ENCODE measurements around the gene HPGD.

The HPGD gene

GRCh38 chr4:174522183-174523024, at the start of gene HPGD:
Gene HPGD, minus strand, starts transcription at chr4:174522488. Its CDS starts 37 bp downstream, at chr4:174522451.
- DNase-seq, result no peak

DNA sequence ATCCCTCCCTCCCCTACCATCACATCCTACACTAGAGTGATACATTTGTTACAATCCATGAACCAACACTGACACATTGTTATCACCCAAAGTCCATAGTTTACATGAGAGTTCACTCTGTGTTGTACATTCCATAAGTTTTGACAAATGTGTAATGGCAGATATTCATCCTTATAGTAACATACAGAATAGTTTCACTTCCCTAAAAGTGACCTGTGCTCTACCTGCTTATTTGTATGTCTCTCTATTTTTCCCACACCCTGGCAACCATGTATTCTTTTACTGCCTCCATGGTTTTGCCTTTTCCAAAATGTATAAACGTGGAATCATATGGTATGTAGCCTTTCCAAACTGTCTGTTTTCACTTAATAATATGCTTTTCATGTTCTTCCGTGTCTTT, 42.2 kb upstream of the HPGD start:
- DNase-seq, result no peak

- no peak for DNase-seq
Measured at GRCh38 chr4:174563399-174563798, 41.1 kb upstream of the HPGD start.

- DNase-seq, result no peak
Measured at GRCh38 chr4:174561560-174561959, 39.3 kb upstream of the HPGD start.

GRCh38 chr4:174559894-174560293, 37.6 kb upstream of the HPGD start:
- DNase-seq, result no peak

DNA sequence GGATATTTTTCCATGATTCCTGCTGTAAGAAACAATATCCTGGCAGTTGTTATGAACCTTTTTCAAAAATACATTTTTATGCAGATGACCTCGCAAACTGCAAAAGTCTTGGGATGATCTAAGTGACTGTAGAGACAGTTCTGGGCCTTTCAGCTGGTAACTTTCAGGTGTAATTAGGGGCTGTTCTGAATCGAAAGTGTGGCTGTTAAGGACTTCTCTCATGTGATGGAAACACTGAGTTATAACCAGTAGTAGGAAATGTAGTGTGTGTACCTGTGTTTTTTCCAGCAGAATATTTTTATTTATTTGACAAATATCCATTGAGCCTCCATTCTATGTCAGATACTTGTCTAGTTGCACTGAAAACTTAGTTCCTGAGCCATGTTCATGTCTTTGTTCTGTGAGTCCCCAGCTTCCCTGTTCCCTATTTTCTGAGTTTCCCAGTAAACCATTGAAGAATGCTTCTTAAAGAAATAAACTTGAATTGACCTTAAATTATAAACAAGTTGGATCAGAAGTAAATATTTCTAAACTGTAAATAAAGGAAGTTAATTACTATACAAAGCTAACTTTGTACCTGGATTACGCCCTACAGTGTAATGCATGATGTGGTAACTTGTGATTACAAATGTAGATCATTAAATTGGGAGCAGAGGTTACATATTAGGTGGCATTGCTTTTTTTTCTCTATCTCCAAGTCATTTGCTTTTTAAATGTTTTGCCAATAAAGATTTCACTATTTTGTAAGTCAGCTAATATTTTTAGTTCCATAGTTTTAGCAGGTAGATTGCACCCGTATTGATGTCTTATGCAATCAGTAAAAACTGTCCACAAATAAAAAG, 33.7 kb upstream of the HPGD start:
- no peak for DNase-seq

DNA sequence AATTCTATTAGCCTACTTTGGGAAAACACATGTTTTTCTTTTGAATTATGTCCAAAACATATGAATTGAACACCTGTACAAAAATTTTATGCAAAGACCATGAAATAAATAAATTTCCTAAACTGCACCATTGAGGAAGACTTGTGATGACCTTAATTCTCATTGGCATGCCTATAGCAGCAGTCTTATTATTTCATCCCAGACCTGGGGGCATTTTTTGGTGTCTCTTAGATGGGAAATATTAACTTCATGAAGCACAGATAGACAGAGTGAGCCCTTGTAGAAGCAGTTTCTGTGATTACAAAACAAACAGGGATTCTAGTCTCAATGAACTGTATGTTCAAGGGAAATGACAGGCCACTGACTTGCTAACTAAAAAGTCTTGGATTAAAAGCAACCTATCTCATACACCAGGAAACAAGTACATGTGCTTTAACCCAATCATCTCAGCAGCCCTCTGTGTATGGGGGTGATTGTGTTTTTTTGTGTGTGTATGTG, 32.0 kb upstream of the HPGD start:
- no peak for DNase-seq

DNA sequence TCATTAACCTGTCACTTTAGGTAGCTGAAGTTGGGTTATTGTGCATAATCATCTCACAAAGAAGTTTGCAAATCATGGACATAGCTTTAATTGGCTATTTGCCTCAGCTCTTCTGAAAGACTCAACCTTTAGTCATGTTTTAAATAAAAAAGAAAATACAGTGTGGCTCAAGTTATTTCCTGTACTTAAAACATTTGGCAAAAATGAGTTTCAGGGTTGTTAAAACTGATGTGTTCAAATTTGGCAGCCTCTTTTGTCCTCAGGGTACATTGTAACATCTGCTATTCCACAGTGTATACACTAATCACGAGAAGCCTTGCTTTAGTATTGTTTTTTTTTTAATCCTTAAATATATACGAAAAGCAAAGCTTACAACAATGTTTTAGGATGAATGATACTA, 31.5 kb upstream of the HPGD start:
- DNase-seq, result no peak

- DNase-seq, result no peak
Measured at GRCh38 chr4:174553031-174553430, 30.7 kb upstream of the HPGD start.

DNA sequence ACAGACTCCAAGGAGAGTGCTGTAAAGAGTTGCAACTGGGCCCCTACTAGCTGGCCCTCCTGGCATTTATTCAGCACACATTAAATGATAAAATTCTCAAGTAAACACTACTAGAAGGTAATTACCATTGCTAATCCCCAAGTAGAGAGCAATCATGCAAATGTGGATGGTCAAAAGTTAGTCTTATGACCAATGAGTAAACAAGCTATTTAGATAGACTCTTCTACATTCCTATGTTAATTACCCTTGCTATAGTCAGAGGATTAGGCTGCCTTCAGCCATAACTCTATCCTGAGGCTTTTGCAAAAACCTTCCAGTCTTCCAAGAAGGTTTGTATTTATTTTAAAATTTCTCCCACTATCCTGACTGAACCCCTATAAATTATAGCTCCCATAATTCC, 28.3 kb upstream of the HPGD start:
- no peak for DNase-seq

- DNase-seq, result no peak
Measured at GRCh38 chr4:174549721-174550120, 27.4 kb upstream of the HPGD start.

DNA sequence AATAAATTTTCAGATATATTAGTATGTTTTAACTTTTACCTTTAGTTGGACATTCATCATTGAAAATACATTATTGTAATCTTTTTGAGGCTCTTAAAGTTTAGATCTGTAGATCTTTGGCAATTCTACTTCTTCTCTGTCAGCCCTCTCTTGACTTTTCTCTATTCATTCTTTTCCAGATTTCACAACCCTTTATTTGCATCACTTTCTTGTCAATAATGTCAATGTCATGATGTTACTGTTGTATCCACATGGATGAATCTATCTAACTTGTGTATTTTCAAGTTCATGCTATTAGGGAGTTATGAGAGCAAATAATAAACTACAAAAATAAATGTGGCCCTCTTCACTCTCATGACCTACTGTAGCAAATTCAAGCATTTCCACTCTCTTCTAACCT, 23.0 kb upstream of the HPGD start:
- no peak for DNase-seq

GRCh38 chr4:174544496-174544895, 22.2 kb upstream of the HPGD start:
- no peak for DNase-seq

DNA sequence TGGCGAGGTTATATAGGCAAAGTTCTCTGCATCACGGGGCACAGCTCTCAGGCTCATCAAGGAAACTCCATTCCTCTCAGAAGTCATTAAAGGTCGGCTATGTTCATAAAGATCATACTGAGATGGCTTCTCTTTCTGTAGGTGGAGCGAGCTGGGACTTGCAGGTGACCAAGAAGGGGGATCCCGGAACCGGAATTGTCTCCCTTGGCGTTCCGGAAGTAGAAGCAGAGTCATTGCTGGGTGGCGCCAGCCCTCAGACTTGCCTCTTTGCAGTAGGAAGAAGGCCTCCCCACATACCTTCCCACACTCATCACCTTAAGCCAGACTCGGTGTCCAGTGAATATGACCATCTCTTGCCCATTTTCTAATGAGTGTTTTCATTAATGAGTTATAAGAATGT, 17.9 kb upstream of the HPGD start:
- no peak for DNase-seq

DNA sequence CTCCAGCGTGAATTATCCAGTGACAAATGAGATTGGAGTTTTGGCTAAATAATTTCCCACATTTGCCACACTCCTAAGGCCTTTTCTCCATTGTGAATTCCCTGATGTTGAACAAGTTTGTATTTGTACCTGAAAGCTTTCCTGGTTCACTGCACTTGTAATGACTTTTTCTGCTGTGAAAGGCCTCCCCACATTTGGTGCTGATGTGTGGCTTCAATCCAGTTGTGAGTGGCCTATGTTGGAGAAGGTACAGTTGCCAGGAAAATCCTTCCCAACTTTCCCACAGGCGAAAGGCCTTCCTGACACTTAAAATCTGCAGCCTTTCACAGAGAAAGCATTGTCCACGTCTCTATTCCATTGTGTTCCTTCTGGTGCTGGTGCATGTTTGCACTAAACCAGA, 17.3 kb upstream of the HPGD start:
- no peak for DNase-seq

DNA sequence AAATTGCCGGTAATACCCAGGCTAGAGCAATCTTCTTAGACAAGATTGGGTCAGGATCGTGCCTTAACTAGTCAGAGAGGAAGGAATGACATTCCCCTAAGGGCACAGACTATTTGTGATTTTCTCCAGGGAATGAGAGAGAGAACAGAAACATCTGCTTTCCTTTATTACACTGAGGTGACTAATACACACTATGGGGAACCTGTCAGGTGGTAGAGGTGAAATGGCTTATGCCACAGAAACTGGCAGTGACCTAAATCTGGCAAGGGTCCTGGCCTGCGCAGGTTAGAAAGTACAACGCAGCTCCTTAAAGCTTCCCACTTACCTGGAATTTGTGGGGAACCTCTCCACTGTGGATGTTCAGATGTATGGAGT, 16.6 kb upstream of the HPGD start:
- DNase-seq, result no peak

GRCh38 chr4:174538123-174538875, 16.0 kb upstream of the HPGD start:
- DNase-seq, result no peak

DNA sequence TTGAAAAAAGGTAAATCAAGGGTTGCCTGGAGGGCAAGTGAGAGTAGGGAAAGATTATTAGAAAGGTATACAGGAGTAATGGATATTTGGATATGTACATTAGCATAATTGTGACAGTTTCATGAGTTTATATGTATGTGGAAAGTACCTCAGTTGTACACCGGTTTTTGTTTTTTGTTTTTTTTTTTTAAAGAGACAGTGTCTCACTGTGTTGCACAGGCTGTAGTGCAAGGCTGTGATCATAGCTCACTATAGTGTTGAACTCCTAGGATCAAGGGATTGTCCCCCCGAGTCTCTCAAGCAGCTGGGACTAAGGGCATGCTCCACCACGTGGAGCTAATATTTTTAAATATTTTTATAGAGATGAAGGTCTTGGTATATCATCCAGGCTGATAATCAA, 15.3 kb upstream of the HPGD start:
- DNase-seq, result no peak

GRCh38 chr4:174534461-174534860, 12.2 kb upstream of the HPGD start:
- no peak for DNase-seq

DNA sequence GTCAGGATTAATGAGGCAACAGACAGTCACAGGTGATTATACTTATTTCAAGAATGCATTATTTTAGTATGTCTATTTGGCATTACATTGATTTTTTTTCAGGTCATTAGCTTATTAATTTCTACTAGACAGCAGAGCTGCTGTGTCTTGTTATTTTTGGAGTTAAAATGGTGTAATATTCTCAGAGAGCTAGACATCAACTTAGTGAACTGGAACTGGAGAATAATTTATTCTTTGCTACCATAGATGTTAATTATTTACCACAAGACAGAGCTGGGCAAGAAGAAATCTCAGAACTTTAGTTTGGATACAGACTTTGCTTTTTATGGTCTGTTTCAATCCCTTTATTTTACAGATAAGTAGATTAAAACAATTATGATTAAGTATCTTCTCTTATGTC, 10.2 kb upstream of the HPGD start:
- DNase-seq, result no peak

DNA sequence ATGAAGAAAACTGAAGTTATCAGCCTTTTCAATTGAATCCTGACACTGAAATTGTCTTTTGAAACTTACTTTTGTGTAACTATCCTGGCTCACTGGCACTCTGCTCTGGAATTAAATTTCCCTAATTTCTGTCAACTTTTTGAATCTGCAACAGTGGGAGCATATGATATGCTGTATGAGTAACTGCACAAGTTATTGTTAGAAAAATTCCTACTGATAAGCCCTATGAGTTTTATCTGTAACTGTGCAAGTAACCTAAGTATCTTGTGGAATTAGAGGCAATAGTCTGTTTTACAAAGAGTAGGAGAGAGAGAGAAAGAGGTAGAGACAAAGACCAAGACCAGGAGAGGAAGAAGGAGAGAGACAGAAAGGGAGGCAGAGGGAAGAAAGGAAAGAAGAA, 9.2 kb upstream of the HPGD start:
- no peak for DNase-seq

DNA sequence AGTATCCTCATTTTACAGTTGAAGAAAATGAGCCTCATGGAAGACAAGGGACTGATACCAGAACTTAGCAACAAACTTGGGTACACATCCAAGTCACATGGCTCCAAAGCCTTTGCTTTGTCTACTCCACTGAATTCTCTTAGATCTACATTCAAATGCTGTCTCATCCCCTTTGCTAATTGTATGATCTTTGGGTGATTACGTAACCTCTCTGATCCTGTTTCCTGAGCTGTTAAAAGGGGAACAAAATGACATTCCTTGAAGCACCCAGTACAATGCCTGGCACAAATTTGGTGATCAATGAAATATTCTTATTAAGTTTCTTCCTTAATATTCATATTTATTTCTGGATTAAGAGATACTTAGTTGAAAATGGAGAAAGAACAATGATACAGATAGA, 5.9 kb upstream of the HPGD start:
- no peak for DNase-seq

- DNase-seq, result no peak
Measured at GRCh38 chr4:174526731-174527130, 4.4 kb upstream of the HPGD start.
